Measurements from ENCODE around the gene BRIP1.

GRCh38 chr17:61662741-61663140 lies 200.6 kb downstream of the BRIP1 start:
- TF ChIP-seq POLR2A (IDR thresholded peaks at IDR 0.05) (no peak), CTCF (IDR thresholded peaks at IDR 0.05 in 8 of 11, conservative IDR thresholded peaks at IDR 0.05 in 3 of 11) (no peak), POLR2AphosphoS5 (IDR thresholded peaks at IDR 0.05) (no peak)
